Measurements from ENCODE around the gene KRAS.

DNA sequence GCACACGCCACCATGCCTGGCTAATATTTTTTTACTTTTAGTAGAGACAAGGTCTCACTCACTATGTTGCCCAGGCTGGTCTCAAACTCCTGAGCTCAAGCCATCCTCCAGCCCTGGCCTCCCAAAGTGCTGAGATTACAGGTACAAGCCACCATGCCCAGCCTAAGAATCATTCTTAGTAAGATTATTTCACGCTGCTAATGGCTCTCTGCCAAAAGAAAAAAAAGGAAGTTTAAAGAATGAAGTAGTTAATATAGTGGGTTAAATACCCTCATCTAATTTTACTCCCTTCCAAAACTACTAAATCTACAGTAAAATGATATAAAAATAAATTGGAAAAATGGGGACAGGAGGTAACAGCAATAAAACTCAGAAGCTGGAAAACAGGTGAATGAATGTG, 53.1 kb downstream of the KRAS start:
- TF ChIP-seq EZH2 (IDR thresholded peaks at IDR 0.05; ENCODE audit: borderline replicate concordance, low read depth, low read length, severe bottlenecking) (no peak), FOS (IDR thresholded peaks at IDR 0.05; ENCODE audit: borderline replicate concordance, insufficient read depth, low read length) (no peak), CTCF (IDR thresholded peaks at IDR 0.05; ENCODE audit: extremely low read depth in 1 of 2, insufficient read depth in 1 of 2, low read depth in 1 of 2, low read length in 2 of 2) (no peak)
